Right renal cortex interstitium (tissue), 3 donors: ENCODE data around the gene COPS9. TPM values are rescaled to one million over a fixed set of nuclear protein-coding genes. Genes with fewer than 3 reads are reported as not detected.
A peak's percentile ranks its signal among the peaks of the same experiment; 100 is the strongest.

Source experiments
- DNase-seq, 3 donors: peaks; one replicate each; pipeline ENCODE4 v3.0.0-alpha.2; 2013; ENCODE audit warnings: low read depth in 3 of 3, low spot score in 2 of 3
- polyA plus RNA-seq, 3 donors: library from polyadenylated mRNA; unstranded; fragments of 120-200 nt; gene quantifications; one replicate each; pipeline ENCODE4 v1.2.1, GENCODE V29; 2013; ENCODE audit not compliant: insufficient read length in 3 of 3

COPS9 gene
- polyA plus RNA-seq, 3 donors: 62.4 to 79.2 (median 78.8) TPM

- no peak for DNase-seq
Observed at GRCh38 chr2:240121675-240122074, 14.4 kb downstream of the COPS9 start.

DNA sequence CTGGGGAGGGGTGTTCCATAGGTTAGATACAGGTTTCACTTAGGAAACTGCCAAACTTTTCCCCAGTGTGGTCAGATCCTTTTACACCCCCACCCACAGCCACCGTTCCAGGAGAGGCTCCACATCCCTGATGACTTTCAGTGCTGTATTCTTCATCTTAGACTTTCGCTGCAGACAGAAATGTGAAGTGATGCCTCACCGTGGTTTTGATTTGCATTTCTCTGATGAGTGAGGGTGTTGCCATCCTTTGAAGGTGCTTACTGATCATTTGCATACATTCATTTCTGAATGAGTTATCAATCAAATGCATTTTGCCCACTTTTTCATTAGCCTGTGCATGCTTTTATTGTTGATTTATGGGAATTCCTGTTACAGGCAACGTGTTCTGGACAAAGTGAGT lies 14.9 kb downstream of the COPS9 start:
- DNase-seq: no peak

DNA sequence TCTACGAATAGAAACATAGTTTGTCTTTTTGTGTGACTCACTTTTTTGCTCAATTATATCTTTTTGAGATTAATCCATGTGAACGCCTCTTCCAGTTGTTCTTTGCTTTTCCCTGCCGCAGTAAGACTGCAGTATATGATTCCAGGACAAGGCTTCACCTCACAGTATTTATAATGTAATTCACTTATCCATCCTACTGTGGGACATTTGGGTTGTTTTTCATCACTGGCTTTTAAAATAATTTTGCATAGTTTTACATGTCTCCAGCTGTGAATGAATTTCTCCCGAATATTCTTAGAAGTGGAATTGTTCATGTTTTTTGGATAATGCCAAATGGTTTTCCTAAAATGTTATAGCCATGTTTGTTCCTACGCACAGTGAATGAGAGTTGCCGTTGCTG lies 21.9 kb downstream of the COPS9 start:
- DNase-seq: no peak

DNA sequence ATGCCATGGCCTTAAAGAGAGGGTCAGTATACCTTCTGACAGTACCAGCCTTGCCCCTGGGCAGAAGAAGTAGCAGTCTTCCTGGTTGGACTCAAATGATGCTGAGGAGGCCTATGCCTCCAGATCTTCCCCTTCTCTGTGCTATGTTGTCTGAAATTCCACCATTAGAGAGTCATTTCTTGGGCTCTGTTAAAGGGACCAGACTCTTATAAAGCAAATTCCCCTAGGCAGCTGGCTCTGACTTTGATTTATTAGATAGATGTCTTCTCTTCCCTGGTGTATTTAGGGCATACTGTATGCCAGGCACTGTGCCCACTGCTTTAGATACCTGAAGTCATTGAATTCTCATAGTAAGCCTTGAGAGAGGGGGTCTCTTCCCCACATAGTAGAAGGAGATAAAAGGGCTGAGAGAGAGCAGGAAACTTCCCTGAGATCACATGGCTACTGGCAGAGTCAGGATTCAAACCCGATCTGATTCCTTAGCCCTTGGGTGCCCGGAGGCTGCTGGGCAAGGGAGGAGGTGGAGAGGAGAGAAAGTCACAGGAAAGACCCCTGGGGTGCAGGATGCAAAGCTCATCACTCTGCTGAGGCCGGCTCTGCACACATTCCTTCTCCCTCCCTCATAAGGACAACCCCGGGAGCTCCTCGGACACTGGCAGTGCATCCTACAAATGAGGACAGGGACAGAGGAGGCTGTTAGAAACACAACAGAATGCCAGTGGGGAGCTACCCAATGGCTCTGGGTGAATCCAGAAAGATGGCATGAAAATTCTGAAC lies 23.0 kb downstream of the COPS9 start:
- DNase-seq: no peak

- DNase-seq: peak; percentile 57 to 73 (median 61)
Observed at GRCh38 chr2:240111253-240111652, 24.9 kb downstream of the COPS9 start.

GRCh38 chr2:240109386-240109785 lies 26.7 kb downstream of the COPS9 start:
- no peak for DNase-seq

- DNase-seq: no peak
Observed at GRCh38 chr2:240107477-240107796, 28.7 kb downstream of the COPS9 start.

DNA sequence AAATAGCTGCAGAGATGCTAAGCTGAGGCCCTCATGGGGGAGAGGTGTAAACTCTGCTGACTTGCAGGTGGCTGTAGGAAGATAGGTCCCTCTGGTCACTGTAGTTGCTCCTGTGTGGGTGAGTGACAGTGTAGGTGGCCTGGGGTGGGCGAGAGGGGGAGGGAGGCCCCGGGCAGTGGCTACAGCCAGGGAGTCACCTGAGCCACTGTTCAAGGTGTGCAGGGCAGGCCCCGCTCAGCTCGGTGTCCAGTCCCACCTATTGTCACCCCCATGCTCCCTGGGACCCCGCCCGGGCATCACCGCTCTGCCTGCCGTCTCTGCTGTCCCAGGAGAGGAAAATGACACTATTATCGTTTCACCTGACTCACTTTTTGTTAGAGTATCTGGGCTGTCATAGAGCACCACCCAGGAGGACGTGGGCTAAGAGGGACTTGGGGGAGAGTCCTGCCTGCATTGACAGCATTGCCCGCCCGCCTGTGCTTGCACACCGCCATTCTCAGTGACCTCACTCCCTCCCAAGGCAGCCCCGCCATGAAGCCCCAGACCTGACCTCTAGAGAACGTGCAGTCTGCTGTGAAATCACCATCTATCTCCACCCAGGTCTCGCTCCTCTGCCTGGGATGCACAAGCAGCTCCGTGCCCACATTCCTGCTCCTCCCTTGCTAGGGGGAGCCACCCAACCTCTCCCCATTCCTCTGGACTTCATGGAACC lies 29.2 kb downstream of the COPS9 start:
- no peak for DNase-seq

DNA sequence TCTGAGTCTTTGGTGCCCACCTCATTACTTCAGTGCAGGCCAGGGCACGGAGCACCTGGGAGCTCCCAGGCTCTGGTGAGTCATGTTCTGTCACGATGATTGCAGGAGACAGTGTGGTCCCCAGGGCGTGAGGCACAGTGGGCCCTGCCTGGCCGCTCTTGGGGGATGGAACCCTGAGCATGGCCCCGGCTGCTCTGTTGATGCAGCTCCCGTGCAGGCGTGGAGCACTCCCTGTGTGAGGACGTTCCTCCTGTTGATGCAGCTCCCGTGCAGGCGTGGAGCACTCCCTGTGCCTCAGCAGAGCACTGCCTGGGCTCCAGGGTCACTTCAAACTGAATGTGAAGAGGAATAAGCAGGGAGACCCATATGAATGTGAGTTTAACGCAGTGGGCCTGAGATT lies 30.1 kb downstream of the COPS9 start:
- no peak for DNase-seq

GRCh38 chr2:240103136-240103535 lies 33.0 kb downstream of the COPS9 start:
- no peak for DNase-seq

GRCh38 chr2:240098349-240098748 lies 37.8 kb downstream of the COPS9 start:
- DNase-seq: no peak

- no peak for DNase-seq
Observed at GRCh38 chr2:240095556-240096523, 40.3 kb downstream of the COPS9 start.

GRCh38 chr2:240089306-240089705 lies 46.8 kb downstream of the COPS9 start:
- no peak for DNase-seq

GRCh38 chr2:240086563-240086962 lies 49.5 kb downstream of the COPS9 start:
- no peak for DNase-seq

Other genes starting within 250 kb of the COPS9 start
- gene NDUFA10, start 111.0 kb downstream of the COPS9 start, polyA plus RNA-seq: 100 to 1,000 TPM; 122 to 136 (median 130) TPM
- not detected for gene OR6B2, start 105.9 kb downstream of the COPS9 start, polyA plus RNA-seq
- gene OR6B3, start 82.8 kb downstream of the COPS9 start, polyA plus RNA-seq: not detected
- under 1 TPM in 1 of 3 donors, not detected in 2; 0.33 TPM for gene OTOS, start 4.4 kb upstream of the COPS9 start, polyA plus RNA-seq